ENCODE results near the gene PRLH. TPM values are rescaled to one million over a fixed set of nuclear protein-coding genes. Genes with fewer than 3 reads are reported as not detected.

The PRLH gene
- polyA plus RNA-seq, 2 of the 4 experiments (the other 2 are of a cell fraction), result not detected

- ATAC-seq (peak in 1 of 2 experiments; percentile 10; a peak in 3 of 6 replicates), FAIRE-seq (no peak), DNase-seq (ENCODE audit: low read depth in 1 of 2, low spot score in 1 of 2) (no peak)
- CTCF ChIA-PET, result interaction anchor here (0.8 to 1.7 kb wide), 3 partner anchors 34 to 75 kb away, joined by 3 to 10 read pairs (median 3); no protein-coding TSS in a partner anchor
- no peak overlapping the region for H3K4me2 ChIP-seq
- no peak overlapping the region for H3K27ac ChIP-seq
- WGBS (ENCODE audit: missing lambda C conversion rate), result 90% methylated on average over 12 of the region's 13 CpGs
- no peaks in the 10 kb centered on the region for H3K4me1 ChIP-seq
- H3K4me3 ChIP-seq, result no peak overlapping the region
- H3K9me3 ChIP-seq, result no peaks in the 10 kb centered on the region
- no peak for TF ChIP-seq RAD21 (conservative IDR thresholded peaks at IDR 0.05 in 1 of 2, IDR thresholded peaks at IDR 0.05 in 1 of 2)
- TF ChIP-seq EHMT2 (IDR thresholded peaks at IDR 0.05; ENCODE audit: low read depth), result no peak
- no peak for TF ChIP-seq CHD2 (IDR thresholded peaks at IDR 0.05; ENCODE audit: low read length, partially characterized antibody)
- POLR2A ChIA-PET, result no interaction called here
Measured at GRCh38 chr2:237546876-237547395, 19.4 kb upstream of the PRLH start.

- H3K27ac ChIP-seq, result no peak overlapping the region
- CTCF ChIA-PET, result interaction anchor here (0.9 to 3.0 kb wide), 6 partner anchors 10 to 35 kb away, joined by 3 to 18 read pairs (median 4); no protein-coding TSS in a partner anchor
- POLR2A ChIA-PET, result no interaction called here
- ATAC-seq (0 out of 6 replicates have a peak, but pooled peaks of 1 of the 2 experiments have one; percentile 10), DNase-seq (ENCODE audit: low read depth in 1 of 2, low spot score in 1 of 2) (no peak), FAIRE-seq (no peak)
- no peaks in the 10 kb centered on the region for H3K9me3 ChIP-seq
- WGBS (ENCODE audit: missing lambda C conversion rate), result 81% methylated on average over 10 of the region's 11 CpGs
- no peaks in the 10 kb centered on the region for H3K4me1 ChIP-seq
- no peak overlapping the region for H3K4me3 ChIP-seq
- no peak for TF ChIP-seq ZNF302 (CRISPR knock-in tag; IDR thresholded peaks at IDR 0.05)
- TF ChIP-seq REST (IDR thresholded peaks at IDR 0.05), result peak; percentile 42; the same call in 1 of the 2 replicates
- no peak overlapping the region for H3K4me2 ChIP-seq
Measured at GRCh38 chr2:237547841-237548416, 18.4 kb upstream of the PRLH start.

GRCh38 chr2:237549216-237549615 lies 17.2 kb upstream of the PRLH start:
- no peaks in the 10 kb centered on the region for H3K4me1 ChIP-seq
- H3K9me3 ChIP-seq, result peaks cover 7% of the 10 kb centered on the region
- TF ChIP-seq SREBF2 (IDR thresholded peaks at IDR 0.05) (no peak), JUN (IDR thresholded peaks at IDR 0.05) (no peak), ZC3H11A (IDR thresholded peaks at IDR 0.05) (no peak), PHF8 (IDR thresholded peaks at IDR 0.05; ENCODE audit: borderline replicate concordance, low read depth) (no peak), RARB (CRISPR knock-in tag; IDR thresholded peaks at IDR 0.05) (no peak), SMC3 (IDR thresholded peaks at IDR 0.05) (no peak), EHF (CRISPR knock-in tag; IDR thresholded peaks at IDR 0.05) (no peak), TFCP2L1 (CRISPR knock-in tag; IDR thresholded peaks at IDR 0.05) (no peak), MYC (IDR thresholded peaks at IDR 0.05; ENCODE audit: borderline replicate concordance, low read length) (no peak), MAFK (IDR thresholded peaks at IDR 0.05; ENCODE audit: partially characterized antibody) (no peak), EP300 (IDR thresholded peaks at IDR 0.05) (no peak), FOSB (CRISPR knock-in tag; IDR thresholded peaks at IDR 0.05) (no peak), CHD4 (IDR thresholded peaks at IDR 0.05; ENCODE audit: borderline replicate concordance) (no peak)
- H3K4me3 ChIP-seq, result no peak overlapping the region
- H3K4me2 ChIP-seq, result no peak overlapping the region
- POLR2A ChIA-PET, result no interaction called here
- ATAC-seq (no peak), DNase-seq (ENCODE audit: low read depth in 1 of 2, low spot score in 1 of 2) (no peak), FAIRE-seq (no peak)
- CTCF ChIA-PET, result interaction anchor here (1.2 to 3.0 kb wide), 7 partner anchors 9 to 36 kb away, joined by 3 to 18 read pairs (median 3); no protein-coding TSS in a partner anchor
- 93% methylated on average over 8 of the region's 8 CpGs for WGBS (ENCODE audit: missing lambda C conversion rate)
- H3K27ac ChIP-seq, result no peak overlapping the region

Measured in A549 (cell line).